GM12878 (cell line): ENCODE results near the gene ERN2. TPM values are rescaled to one million over a fixed set of nuclear protein-coding genes. Genes with fewer than 3 reads are reported as not detected.

Source experiments
- ASH2L ChIP-seq: fragments of 300-600, 200-600 bp; sonication (generic); IDR thresholded peaks from 2 replicates; pipeline ENCODE4 v1.6.1; 2017; ENCODE audit warnings: low read depth, mild to moderate bottlenecking, borderline replicate concordance
- CHD2 ChIP-seq: IDR thresholded peaks from 2 replicates; pipeline ENCODE4 v1.6.1; 2011; ENCODE audit warnings: low read depth, low read length, improper control_type of control experiment, borderline replicate concordance
- EP300 ChIP-seq, 2 experiments: fragments of 150-350 bp in 1 of 2; IDR thresholded peaks; 2 replicates each; pipeline ENCODE4 v1.6.1; 2011 to 2012; ENCODE audit warnings: low read depth in 2 of 2, low read length in 2 of 2, borderline replicate concordance in 1 of 2, improper control_type of control experiment in 1 of 2, inconsistent platforms in 1 of 2; ENCODE audit not compliant: control insufficient read depth in 1 of 2
- HSF1 ChIP-seq: fragments of 150-350 bp; IDR thresholded peaks from 2 replicates; pipeline ENCODE4 v1.6.1; 2014; ENCODE audit warnings: mild to moderate bottlenecking, low read depth, low read length
- MEF2B ChIP-seq: fragments of 450-650 bp; IDR thresholded peaks from 2 replicates; pipeline ENCODE4 v1.6.1; 2018; ENCODE audit warnings: mild to moderate bottlenecking, moderate library complexity; ENCODE audit not compliant: partially characterized antibody, poor library complexity, severe bottlenecking
- MTA2 ChIP-seq: fragments of 450-650 bp; IDR thresholded peaks from 2 replicates; pipeline ENCODE4 v1.6.1; 2016; ENCODE audit warnings: low read depth, mild to moderate bottlenecking, moderate library complexity
- WRNIP1 ChIP-seq: IDR thresholded peaks from 2 replicates; pipeline ENCODE4 v1.6.1; 2011; ENCODE audit warnings: low read depth, low read length, improper control_type of control experiment, borderline replicate concordance
- polyA plus RNA-seq, 11 experiments: library from polyadenylated mRNA; depleted of rRNA in 4 of 11; unstranded in 6 of 11; stranded (reverse) in 5 of 11; fragments of >200 nt; fragmentation: Nextera tagmentation in 4 of 11; fragmentation: Illumina TruSeq in 1 of 11; extraction: Ambion mirVana in 4 of 11; extraction: Trizol in 1 of 11; gene quantifications; 1 replicate in 1 of 11; 2 replicates in 10 of 11; pipeline versions ENCODE4 v1.2.1 to v1.2.3, GENCODE V29; 2011 to 2016; ENCODE audit warnings: inconsistent platforms in 2 of 11, missing spikeins in 2 of 11, low read depth in 1 of 11
- total RNA-seq, 4 experiments: library from RNA; depleted of rRNA in 3 of 4; stranded (reverse); fragments of >200 nt in 3 of 4; fragmentation: Illumina TruSeq in 1 of 4; extraction: Trizol in 1 of 4; gene quantifications; 2 replicates each; pipeline versions ENCODE4 v1.2.1 to v1.2.3, GENCODE V29; 2013 to 2021
- TF ChIP-seq, protein P1 (sequence below): fragments of 450-650 bp; IDR thresholded peaks from 2 replicates; pipeline ENCODE4 v1.6.1; 2017; ENCODE audit warnings: low read depth, mild to moderate bottlenecking, moderate library complexity
- TF ChIP-seq, protein P2 (sequence below): IDR thresholded peaks from 2 replicates; pipeline ENCODE4 v1.6.1; 2012; ENCODE audit warnings: mild to moderate bottlenecking, low read depth, low read length

Gene ERN2
- total and polyA plus RNA-seq, 10 of the 15 experiments (the other 5 are each of a cell fraction or from before 2014, with no cell fraction given), result 0.06 to 0.95 (median 0.36) TPM; not detected in 5

GRCh38 chr16:23666571-23667354 lies 46.3 kb downstream of the ERN2 start (continued):
- TF ChIP-seq, protein P1, sequence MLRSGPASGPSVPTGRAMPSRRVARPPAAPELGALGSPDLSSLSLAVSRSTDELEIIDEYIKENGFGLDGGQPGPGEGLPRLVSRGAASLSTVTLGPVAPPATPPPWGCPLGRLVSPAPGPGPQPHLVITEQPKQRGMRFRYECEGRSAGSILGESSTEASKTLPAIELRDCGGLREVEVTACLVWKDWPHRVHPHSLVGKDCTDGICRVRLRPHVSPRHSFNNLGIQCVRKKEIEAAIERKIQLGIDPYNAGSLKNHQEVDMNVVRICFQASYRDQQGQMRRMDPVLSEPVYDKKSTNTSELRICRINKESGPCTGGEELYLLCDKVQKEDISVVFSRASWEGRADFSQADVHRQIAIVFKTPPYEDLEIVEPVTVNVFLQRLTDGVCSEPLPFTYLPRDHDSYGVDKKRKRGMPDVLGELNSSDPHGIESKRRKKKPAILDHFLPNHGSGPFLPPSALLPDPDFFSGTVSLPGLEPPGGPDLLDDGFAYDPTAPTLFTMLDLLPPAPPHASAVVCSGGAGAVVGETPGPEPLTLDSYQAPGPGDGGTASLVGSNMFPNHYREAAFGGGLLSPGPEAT, result no peak
- TF ChIP-seq, protein P2, sequence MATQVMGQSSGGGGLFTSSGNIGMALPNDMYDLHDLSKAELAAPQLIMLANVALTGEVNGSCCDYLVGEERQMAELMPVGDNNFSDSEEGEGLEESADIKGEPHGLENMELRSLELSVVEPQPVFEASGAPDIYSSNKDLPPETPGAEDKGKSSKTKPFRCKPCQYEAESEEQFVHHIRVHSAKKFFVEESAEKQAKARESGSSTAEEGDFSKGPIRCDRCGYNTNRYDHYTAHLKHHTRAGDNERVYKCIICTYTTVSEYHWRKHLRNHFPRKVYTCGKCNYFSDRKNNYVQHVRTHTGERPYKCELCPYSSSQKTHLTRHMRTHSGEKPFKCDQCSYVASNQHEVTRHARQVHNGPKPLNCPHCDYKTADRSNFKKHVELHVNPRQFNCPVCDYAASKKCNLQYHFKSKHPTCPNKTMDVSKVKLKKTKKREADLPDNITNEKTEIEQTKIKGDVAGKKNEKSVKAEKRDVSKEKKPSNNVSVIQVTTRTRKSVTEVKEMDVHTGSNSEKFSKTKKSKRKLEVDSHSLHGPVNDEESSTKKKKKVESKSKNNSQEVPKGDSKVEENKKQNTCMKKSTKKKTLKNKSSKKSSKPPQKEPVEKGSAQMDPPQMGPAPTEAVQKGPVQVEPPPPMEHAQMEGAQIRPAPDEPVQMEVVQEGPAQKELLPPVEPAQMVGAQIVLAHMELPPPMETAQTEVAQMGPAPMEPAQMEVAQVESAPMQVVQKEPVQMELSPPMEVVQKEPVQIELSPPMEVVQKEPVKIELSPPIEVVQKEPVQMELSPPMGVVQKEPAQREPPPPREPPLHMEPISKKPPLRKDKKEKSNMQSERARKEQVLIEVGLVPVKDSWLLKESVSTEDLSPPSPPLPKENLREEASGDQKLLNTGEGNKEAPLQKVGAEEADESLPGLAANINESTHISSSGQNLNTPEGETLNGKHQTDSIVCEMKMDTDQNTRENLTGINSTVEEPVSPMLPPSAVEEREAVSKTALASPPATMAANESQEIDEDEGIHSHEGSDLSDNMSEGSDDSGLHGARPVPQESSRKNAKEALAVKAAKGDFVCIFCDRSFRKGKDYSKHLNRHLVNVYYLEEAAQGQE, result no peak
- TF ChIP-seq HSF1, result no peak
- TF ChIP-seq WRNIP1, result no peak
- TF ChIP-seq CHD2, result no peak
- no peak for TF ChIP-seq MTA2
- no peak for TF ChIP-seq MEF2B
- no peak for TF ChIP-seq EP300 (IDR thresholded peaks at IDR 0.05; ENCODE audit: borderline replicate concordance in 1 of 2, control insufficient read depth in 1 of 2, low read depth in 2 of 2, low read length in 2 of 2)
- TF ChIP-seq ASH2L, result no peak
